B cell (primary cell): Measurements from ENCODE around the gene RNF8. TPM values are rescaled to one million over a fixed set of nuclear protein-coding genes. Genes with fewer than 3 reads are reported as not detected.

Experiments
- ATAC-seq: fragments of 200-7000 bp; cut with Tn5 transposase; one replicate; pipeline ENCODE4 v1.10.0; 2021; ENCODE audit warnings: low read depth, mild to moderate bottlenecking, moderate number of reproducible peaks, moderate library complexity
- CTCF ChIA-PET: fragments of 350-600 bp; sonication (Branson Sonifier 250); formaldehyde crosslinking; loops from one replicate; lab custom pipeline; 2021; ENCODE audit warnings: antibody characterized with exemption, inconsistent platforms; lab: Charles Lee
- POLR2A ChIA-PET: fragments of 350-600 bp; sonication (Branson Sonifier 250); formaldehyde crosslinking; loops from one replicate; lab custom pipeline; 2021; ENCODE audit warnings: antibody characterized with exemption; lab: Charles Lee
- DNase-seq: peaks from one replicate; pipeline ENCODE4 v3.0.0; 2013
- H2AFZ ChIP-seq: 2 replicates; pipeline ENCODE4 v1.6.1; 2012; ENCODE audit warnings: mild to moderate bottlenecking, low read depth, low read length; ENCODE audit not compliant: insufficient read depth, poor library complexity, severe bottlenecking
- H3K27ac ChIP-seq, 2 donors: 1 replicate in 1 of 2; 2 replicates in 1 of 2; pipeline ENCODE4 v1.5.1; 2012 to 2013; ENCODE audit warnings: low read length in 2 of 2, mild to moderate bottlenecking in 2 of 2, moderate library complexity in 1 of 2
- H3K27me3 ChIP-seq, 4 experiments: fragments of 200-600 bp in 1 of 4; sonication (generic) in 1 of 4; replicated peaks in 1 of 4; 1 replicate in 2 of 4; 2 replicates in 2 of 4; pipeline versions ENCODE4 v1.6.1 to v1.7.0; 2013 to 2016; ENCODE audit warnings: low read length in 3 of 4, mild to moderate bottlenecking in 2 of 4, mixed read lengths in 1 of 4, moderate library complexity in 1 of 4; ENCODE audit not compliant: insufficient read depth in 4 of 4, control insufficient read depth in 3 of 4; ENCODE audit errors: control extremely low read depth in 1 of 4
- H3K36me3 ChIP-seq, 2 experiments: replicated peaks in 1 of 2; 1 replicate in 1 of 2; 2 replicates in 1 of 2; pipeline versions ENCODE4 v1.6.1 to v1.7.1; 2013; ENCODE audit warnings: low read length in 1 of 2; ENCODE audit not compliant: insufficient read depth in 2 of 2, control insufficient read depth in 1 of 2; ENCODE audit errors: control extremely low read depth in 1 of 2, extremely low read depth in 1 of 2
- H3K4me1 ChIP-seq, 2 donors: fragments of 200-600 bp in 1 of 2; sonication (generic) in 1 of 2; 1 replicate in 1 of 2; 2 replicates in 1 of 2; pipeline versions ENCODE4 v1.5.1 to v1.6.1; 2013 to 2017; ENCODE audit warnings: low read length in 2 of 2; ENCODE audit not compliant: control insufficient read depth in 2 of 2, insufficient read depth in 2 of 2
- H3K4me2 ChIP-seq: replicated peaks from 2 replicates; pipeline ENCODE3; 2012; ENCODE audit warnings: mild to moderate bottlenecking, low read depth, low read length; ENCODE audit not compliant: poor library complexity, severe bottlenecking
- H3K4me3 ChIP-seq, 5 experiments: fragments of 200-600 bp in 1 of 5; sonication (generic) in 1 of 5; 1 replicate in 3 of 5; 2 replicates in 2 of 5; pipeline versions ENCODE4 v1.5.1 to v1.7.0; 2011 to 2016; ENCODE audit warnings: low read length in 4 of 5, mild to moderate bottlenecking in 4 of 5, low read depth in 2 of 5, control low read depth in 1 of 5, moderate library complexity in 1 of 5; ENCODE audit not compliant: insufficient read depth in 1 of 5; ENCODE audit errors: control extremely low read depth in 1 of 5, extremely low read depth in 1 of 5
- H3K79me2 ChIP-seq: fragments of 200-600 bp; sonication (generic); one replicate; pipeline ENCODE4 v1.6.0; 2016; ENCODE audit warnings: low read length; ENCODE audit not compliant: control insufficient read depth, insufficient read depth
- H3K9ac ChIP-seq: fragments of 200-600 bp; sonication (generic); 2 replicates; pipeline ENCODE4 v1.6.1; 2017; ENCODE audit warnings: mild to moderate bottlenecking, low read length, moderate library complexity
- H3K9me3 ChIP-seq, 3 donors: one replicate each; pipeline versions ENCODE4 v1.6.1 to v1.7.1; 2013; ENCODE audit warnings: low read length in 2 of 3; ENCODE audit not compliant: control insufficient read depth in 2 of 3, insufficient read depth in 1 of 3; ENCODE audit errors: control extremely low read depth in 1 of 3
- H4K20me1 ChIP-seq: 2 replicates; pipeline ENCODE4 v1.6.0; 2012; ENCODE audit warnings: mild to moderate bottlenecking, low read length; ENCODE audit not compliant: insufficient read depth, control insufficient read depth, poor library complexity, severe bottlenecking
- H3K27ac Mint-ChIP-seq: one replicate; pipeline ENCODE4 v1.8.0; 2021; ENCODE audit warnings: mixed read lengths
- H3K27me3 Mint-ChIP-seq: one replicate; pipeline ENCODE4 v1.8.0; 2021; ENCODE audit warnings: mixed read lengths
- H3K4me1 Mint-ChIP-seq: one replicate; pipeline ENCODE4 v1.8.0; 2021; ENCODE audit warnings: mixed read lengths
- H3K4me3 Mint-ChIP-seq: one replicate; pipeline ENCODE4 v1.8.0; 2021; ENCODE audit warnings: mixed read lengths
- H3K9me3 Mint-ChIP-seq: one replicate; pipeline ENCODE4 v1.8.0; 2022; ENCODE audit warnings: mixed read lengths; ENCODE audit not compliant: insufficient read depth
- EZH2 ChIP-seq: IDR thresholded peaks from 2 replicates; pipeline ENCODE4 v1.6.1; 2012; ENCODE audit warnings: borderline replicate concordance, low read depth, mild to moderate bottlenecking, moderate library complexity, low read length; ENCODE audit not compliant: insufficient read depth, poor library complexity, severe bottlenecking
- WGBS: methylation state at CpG from one replicate; pipeline ENCODE4 v1.1.5; 2013; ENCODE audit warnings: missing lambda C conversion rate; ENCODE audit not compliant: insufficient coverage; 5-methylcytosine and 5-hydroxymethylcytosine counted together
- intact Hi-C: fragments of 100-400 bp; cut with micrococcal nuclease; formaldehyde crosslinking; loops from one replicate; pipeline ENCODE4 v1.10.0; 2022
- polyA plus RNA-seq: library from polyadenylated mRNA; depleted of rRNA; stranded (reverse); fragments of >200 nt; gene quantifications from 2 replicates; pipeline ENCODE4 v1.2.3, GENCODE V29; 2012
- total RNA-seq, 2 donors: library from RNA; stranded (reverse); fragments of 120-200 nt in 1 of 2; gene quantifications; 1 replicate in 1 of 2; 2 replicates in 1 of 2; pipeline versions ENCODE4 v1.2.3 to v1.2.4, GENCODE V29; 2013 to 2022
- TF ChIP-seq, protein P1 (sequence below): fragments of 200-600 bp; IDR thresholded peaks from one replicate; pipeline ENCODE4 v1.8.0; 2022; ENCODE audit warnings: antibody characterized with exemption, mild to moderate bottlenecking

The RNF8 gene
- total and polyA plus RNA-seq, 2 donors (not counting 1 experiment from before 2014, with no cell fraction given) = 5.3 to 16.9 TPM

DNA sequence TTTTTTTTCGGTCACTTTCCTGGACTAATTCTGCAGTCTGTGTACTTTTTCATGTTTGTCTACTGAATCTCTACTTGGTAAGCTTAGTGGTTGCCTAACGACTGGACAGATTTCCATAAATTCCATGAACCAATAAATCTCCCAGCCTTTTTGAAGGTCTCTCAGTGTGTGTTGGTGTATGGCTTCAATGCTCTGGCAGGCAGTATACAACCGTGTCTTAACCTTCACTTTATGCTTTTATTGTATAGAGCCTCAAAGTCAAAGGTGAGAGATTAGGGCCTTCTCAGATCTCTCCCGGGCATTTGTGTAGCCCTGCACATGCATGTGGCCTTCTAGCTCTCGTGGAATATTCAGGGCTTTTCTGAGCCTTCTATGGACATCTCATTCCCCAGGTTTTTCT, 64.9 kb downstream of the RNF8 start:
- no peaks in the 10 kb centered on the region for H3K36me3 ChIP-seq
- DNase-seq = no peak
- no peaks in the 10 kb centered on the region for H3K9me3 ChIP-seq
- no peaks in the 10 kb centered on the region for H3K27me3 ChIP-seq
- H2AFZ ChIP-seq = no peak overlapping the region
- ChIA-PET POLR2A (no interaction called here), CTCF (interaction anchor here (0.7 kb wide), 1 partner anchor 68 kb away, joined by 3 read pairs; no protein-coding TSS in a partner anchor)
- H3K27ac ChIP-seq = no peak overlapping the region
- no peaks in the 10 kb centered on the region for H3K79me2 ChIP-seq
- no peaks in the 10 kb centered on the region for H4K20me1 ChIP-seq
- Mint-ChIP-seq H3K4me3 (no peak overlapping the region), H3K4me1 (no peaks in the 10 kb centered on the region), H3K27ac (no peak overlapping the region), H3K9me3 (peaks cover 4% of the 10 kb centered on the region), H3K27me3 (peaks cover 11% of the 10 kb centered on the region)
- H3K9ac ChIP-seq = no peak overlapping the region
- intact Hi-C loops = no loop called here
- H3K4me3 ChIP-seq = no peak overlapping the region
- H3K4me2 ChIP-seq = no peak overlapping the region
- WGBS = 71% methylated on average over 2 of the region's 5 CpGs
- no peaks in the 10 kb centered on the region for H3K4me1 ChIP-seq
- no peak for ATAC-seq
- TF ChIP-seq, protein P1, sequence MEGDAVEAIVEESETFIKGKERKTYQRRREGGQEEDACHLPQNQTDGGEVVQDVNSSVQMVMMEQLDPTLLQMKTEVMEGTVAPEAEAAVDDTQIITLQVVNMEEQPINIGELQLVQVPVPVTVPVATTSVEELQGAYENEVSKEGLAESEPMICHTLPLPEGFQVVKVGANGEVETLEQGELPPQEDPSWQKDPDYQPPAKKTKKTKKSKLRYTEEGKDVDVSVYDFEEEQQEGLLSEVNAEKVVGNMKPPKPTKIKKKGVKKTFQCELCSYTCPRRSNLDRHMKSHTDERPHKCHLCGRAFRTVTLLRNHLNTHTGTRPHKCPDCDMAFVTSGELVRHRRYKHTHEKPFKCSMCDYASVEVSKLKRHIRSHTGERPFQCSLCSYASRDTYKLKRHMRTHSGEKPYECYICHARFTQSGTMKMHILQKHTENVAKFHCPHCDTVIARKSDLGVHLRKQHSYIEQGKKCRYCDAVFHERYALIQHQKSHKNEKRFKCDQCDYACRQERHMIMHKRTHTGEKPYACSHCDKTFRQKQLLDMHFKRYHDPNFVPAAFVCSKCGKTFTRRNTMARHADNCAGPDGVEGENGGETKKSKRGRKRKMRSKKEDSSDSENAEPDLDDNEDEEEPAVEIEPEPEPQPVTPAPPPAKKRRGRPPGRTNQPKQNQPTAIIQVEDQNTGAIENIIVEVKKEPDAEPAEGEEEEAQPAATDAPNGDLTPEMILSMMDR = no peak
- no peak for TF ChIP-seq EZH2

- H3K79me2 ChIP-seq = no peaks in the 10 kb centered on the region
- 80% methylated on average over 2 of the region's 4 CpGs for WGBS
- CTCF ChIA-PET = no interaction called here
Observed at GRCh38 chr6:37426058-37426944, 72.5 kb downstream of the RNF8 start.

More at GRCh38 chr6:37426058-37426944, 72.5 kb downstream of the RNF8 start:
- Histone ChIP-seq H3K4me3 (no peak overlapping the region), H3K9ac (no peak overlapping the region), H3K27me3 (peaks cover 0 to 5% (median 0%) of the 10 kb centered on the region in 4 experiments), H3K4me1 (no peaks in the 10 kb centered on the region), H4K20me1 (no peaks in the 10 kb centered on the region), H3K36me3 (no peaks in the 10 kb centered on the region), H3K4me2 (no peak overlapping the region), H3K27ac (no peak overlapping the region), H3K9me3 (peaks cover 0 to 8% (median 0%) of the 10 kb centered on the region in 3 donors), H2AFZ (no peak overlapping the region)
- peaks cover 2% of the 10 kb centered on the region for H3K9me3 Mint-ChIP-seq
- H3K27me3 Mint-ChIP-seq = peaks cover 12% of the 10 kb centered on the region
- no peak overlapping the region for H3K4me3 Mint-ChIP-seq
- POLR2A ChIA-PET = no interaction called here
- ATAC-seq (no peak), DNase-seq (no peak)
- intact Hi-C loops = no loop called here
- no peak overlapping the region for H3K27ac Mint-ChIP-seq
- no peaks in the 10 kb centered on the region for H3K4me1 Mint-ChIP-seq
- TF ChIP-seq, protein P1 = no peak
- TF ChIP-seq EZH2 = no peak
